SK-N-MC (cell line): ENCODE results near the gene RNU1-3.
"Not testable (repeated sequence)": the region's sequence is repeated elsewhere in the genome, so short reads cannot be mapped to it uniquely, and the experiment has no call there.

Source experiments
- EZH2 ChIP-seq: fragments of 200-600 bp; sonication (generic); IDR thresholded peaks from one replicate; pipeline ENCODE4 v1.6.1; 2017; ENCODE audit warnings: antibody characterized with exemption
- POLR2AphosphoS5 ChIP-seq: IDR thresholded peaks from 2 replicates; pipeline ENCODE4 v1.6.1; 2012; ENCODE audit warnings: mild to moderate bottlenecking, low read depth, low read length, borderline replicate concordance

GRCh38 chr1:16684152-16684551 is 17.4 kb upstream of the RNU1-3 start:
- TF ChIP-seq POLR2AphosphoS5, EZH2: not testable (repeated sequence)
